Measurements from ENCODE around the gene GRID2. TPM values are rescaled to one million over a fixed set of nuclear protein-coding genes. Genes with fewer than 3 reads are reported as not detected.
"Not testable (repeated sequence)": the region's sequence is repeated elsewhere in the genome, so short reads cannot be mapped to it uniquely, and the experiment has no call there.

Gene GRID2
- total and polyA plus RNA-seq, 2 donors from 2014 or later, result 0.19 TPM; not detected in 1

GRCh38 chr4:92447255-92447905 is 143.6 kb downstream of the GRID2 start:
- H3K27ac ChIP-seq (ENCODE audit: low read depth in 2 of 2, low read length in 2 of 2), result no peak overlapping the region
- H3K4me1 ChIP-seq (ENCODE audit: control insufficient read depth in 2 of 3, insufficient read depth in 2 of 3, low read depth in 1 of 3, low read length in 3 of 3), result no peaks in the 10 kb centered on the region
- no peak overlapping the region for H3K4me3 ChIP-seq (ENCODE audit: low read length in 3 of 3)
- H3K9me3 ChIP-seq (ENCODE audit: control insufficient read depth in 2 of 3, insufficient read depth in 1 of 3, low read length in 3 of 3), result no peaks in the 10 kb centered on the region
- H3K9ac ChIP-seq (ENCODE audit: low read length in 3 of 3), result no peak overlapping the region
- H3K27me3 ChIP-seq (ENCODE audit: control insufficient read depth, insufficient read depth, low read length), result no peaks in the 10 kb centered on the region
- H3K36me3 ChIP-seq (ENCODE audit: control insufficient read depth in 2 of 3, insufficient read depth in 3 of 3, low read length in 3 of 3), result no peaks in the 10 kb centered on the region
- peak in 1 of 5 donors; percentile 11 for DNase-seq
- intact Hi-C loops (cut with DNase I), result no loop called here
- FAIRE-seq, result no peak
- TF ChIP-seq, protein P1, sequence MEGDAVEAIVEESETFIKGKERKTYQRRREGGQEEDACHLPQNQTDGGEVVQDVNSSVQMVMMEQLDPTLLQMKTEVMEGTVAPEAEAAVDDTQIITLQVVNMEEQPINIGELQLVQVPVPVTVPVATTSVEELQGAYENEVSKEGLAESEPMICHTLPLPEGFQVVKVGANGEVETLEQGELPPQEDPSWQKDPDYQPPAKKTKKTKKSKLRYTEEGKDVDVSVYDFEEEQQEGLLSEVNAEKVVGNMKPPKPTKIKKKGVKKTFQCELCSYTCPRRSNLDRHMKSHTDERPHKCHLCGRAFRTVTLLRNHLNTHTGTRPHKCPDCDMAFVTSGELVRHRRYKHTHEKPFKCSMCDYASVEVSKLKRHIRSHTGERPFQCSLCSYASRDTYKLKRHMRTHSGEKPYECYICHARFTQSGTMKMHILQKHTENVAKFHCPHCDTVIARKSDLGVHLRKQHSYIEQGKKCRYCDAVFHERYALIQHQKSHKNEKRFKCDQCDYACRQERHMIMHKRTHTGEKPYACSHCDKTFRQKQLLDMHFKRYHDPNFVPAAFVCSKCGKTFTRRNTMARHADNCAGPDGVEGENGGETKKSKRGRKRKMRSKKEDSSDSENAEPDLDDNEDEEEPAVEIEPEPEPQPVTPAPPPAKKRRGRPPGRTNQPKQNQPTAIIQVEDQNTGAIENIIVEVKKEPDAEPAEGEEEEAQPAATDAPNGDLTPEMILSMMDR (IDR thresholded peaks at IDR 0.05; ENCODE audit: borderline replicate concordance, extremely low read depth, insufficient read depth), result no peak

DNA sequence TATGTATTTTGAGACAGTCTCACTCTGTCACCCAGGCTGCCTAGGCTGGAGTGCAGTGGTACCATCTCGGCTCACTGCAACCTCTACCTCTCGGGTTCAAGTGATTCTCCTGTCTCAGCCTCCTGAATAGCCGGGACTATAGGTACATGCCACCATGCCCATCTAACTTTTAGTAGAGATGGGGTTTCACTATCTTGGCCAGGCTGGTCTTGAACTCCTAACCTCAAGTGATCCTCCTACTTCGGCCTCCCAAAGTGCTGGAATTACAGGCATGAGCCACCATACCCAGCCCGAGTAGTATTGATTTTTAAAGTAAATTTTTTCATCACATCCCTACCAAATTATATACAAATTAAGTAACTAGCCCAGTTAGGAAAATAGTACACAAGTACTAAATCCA is 144.4 kb downstream of the GRID2 start:
- FAIRE-seq; H3K9ac ChIP-seq (ENCODE audit: low read length in 3 of 3); H3K27ac ChIP-seq (ENCODE audit: low read depth in 2 of 2, low read length in 2 of 2); intact Hi-C loops (cut with DNase I); DNase-seq; H3K9me3 ChIP-seq (ENCODE audit: control insufficient read depth in 2 of 3, insufficient read depth in 1 of 3, low read length in 3 of 3); H3K27me3 ChIP-seq (ENCODE audit: control insufficient read depth, insufficient read depth, low read length); H3K36me3 ChIP-seq (ENCODE audit: control insufficient read depth in 2 of 3, insufficient read depth in 3 of 3, low read length in 3 of 3); H3K4me3 ChIP-seq (ENCODE audit: low read length in 3 of 3); H3K4me1 ChIP-seq (ENCODE audit: control insufficient read depth in 2 of 3, insufficient read depth in 2 of 3, low read depth in 1 of 3, low read length in 3 of 3): not testable (repeated sequence)

- peak; percentile 99 for FAIRE-seq
- Histone ChIP-seq H3K9me3 (ENCODE audit: control insufficient read depth in 2 of 3, insufficient read depth in 1 of 3, low read length in 3 of 3) (no peaks in the 10 kb centered on the region), H3K9ac (ENCODE audit: low read length in 3 of 3) (no peak overlapping the region), H3K27ac (ENCODE audit: low read depth in 2 of 2, low read length in 2 of 2) (no peak overlapping the region), H3K4me1 (ENCODE audit: control insufficient read depth in 2 of 3, insufficient read depth in 2 of 3, low read depth in 1 of 3, low read length in 3 of 3) (no peaks in the 10 kb centered on the region), H3K36me3 (ENCODE audit: control insufficient read depth in 2 of 3, insufficient read depth in 3 of 3, low read length in 3 of 3) (no peaks in the 10 kb centered on the region), H3K27me3 (ENCODE audit: control insufficient read depth, insufficient read depth, low read length) (no peaks in the 10 kb centered on the region), H3K4me3 (ENCODE audit: low read length in 3 of 3) (no peak overlapping the region)
- DNase-seq, result no peak
- TF ChIP-seq, protein P1 (IDR thresholded peaks at IDR 0.05; ENCODE audit: borderline replicate concordance, extremely low read depth, insufficient read depth), result no peak
- intact Hi-C loops (cut with DNase I), result no loop called here
Measured at GRCh38 chr4:92450694-92451093, 146.9 kb downstream of the GRID2 start.

DNA sequence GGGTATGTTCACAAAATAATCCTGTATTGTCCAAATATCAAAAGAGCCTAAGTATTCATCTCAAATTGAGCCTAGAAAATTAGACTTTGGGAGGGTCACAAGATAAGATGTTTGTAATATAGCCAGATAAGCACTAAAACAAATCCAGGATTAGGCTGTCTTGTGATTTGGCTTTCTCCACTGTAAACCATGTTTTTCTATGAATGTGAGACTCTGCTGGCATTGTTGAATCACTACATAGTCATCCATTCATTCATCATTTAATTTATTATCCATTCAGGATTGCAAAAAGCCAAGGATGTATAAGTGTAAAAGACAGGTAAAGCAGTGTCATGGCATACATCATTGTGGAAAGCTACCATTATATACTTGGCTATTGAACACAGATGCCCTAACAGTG is 148.0 kb downstream of the GRID2 start:
- Histone ChIP-seq H3K36me3 (ENCODE audit: control insufficient read depth in 2 of 3, insufficient read depth in 3 of 3, low read length in 3 of 3) (no peaks in the 10 kb centered on the region), H3K27ac (ENCODE audit: low read depth in 2 of 2, low read length in 2 of 2) (no peak overlapping the region), H3K9me3 (ENCODE audit: control insufficient read depth in 2 of 3, insufficient read depth in 1 of 3, low read length in 3 of 3) (no peaks in the 10 kb centered on the region), H3K4me3 (ENCODE audit: low read length in 3 of 3) (no peak overlapping the region), H3K27me3 (ENCODE audit: control insufficient read depth, insufficient read depth, low read length) (no peaks in the 10 kb centered on the region), H3K9ac (ENCODE audit: low read length in 3 of 3) (no peak overlapping the region), H3K4me1 (ENCODE audit: control insufficient read depth in 2 of 3, insufficient read depth in 2 of 3, low read depth in 1 of 3, low read length in 3 of 3) (no peaks in the 10 kb centered on the region)
- TF ChIP-seq, protein P1 (IDR thresholded peaks at IDR 0.05; ENCODE audit: borderline replicate concordance, extremely low read depth, insufficient read depth), result no peak
- FAIRE-seq (no peak), DNase-seq (no peak)
- intact Hi-C loops (cut with DNase I), result no loop called here

DNA sequence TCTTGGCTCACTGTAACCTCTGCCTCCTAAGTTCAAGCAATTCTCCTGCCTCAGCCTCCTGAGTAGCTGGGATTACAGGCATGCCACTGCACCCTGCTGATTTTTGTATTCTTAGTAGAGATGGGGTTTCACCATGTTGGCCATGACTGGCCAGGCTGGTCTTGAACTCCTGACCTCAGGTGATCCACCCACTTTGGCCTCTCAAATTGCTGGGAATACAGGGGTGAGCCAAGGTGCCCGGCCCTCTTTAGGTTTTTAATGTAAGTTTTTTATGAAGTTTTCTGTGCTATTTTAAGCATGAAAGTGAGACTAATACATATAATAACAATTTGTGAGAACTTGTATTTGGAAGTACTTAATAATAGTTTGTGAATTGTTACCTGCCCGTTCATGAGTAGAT is 148.6 kb downstream of the GRID2 start:
- FAIRE-seq, result not testable (repeated sequence)

More for the DNA sequence above, 148.6 kb downstream of the GRID2 start:
- intact Hi-C loops (cut with DNase I); H3K9ac ChIP-seq (ENCODE audit: low read length in 3 of 3); H3K4me3 ChIP-seq (ENCODE audit: low read length in 3 of 3); H3K27ac ChIP-seq (ENCODE audit: low read depth in 2 of 2, low read length in 2 of 2); H3K9me3 ChIP-seq (ENCODE audit: control insufficient read depth in 2 of 3, insufficient read depth in 1 of 3, low read length in 3 of 3); DNase-seq; H3K4me1 ChIP-seq (ENCODE audit: control insufficient read depth in 2 of 3, insufficient read depth in 2 of 3, low read depth in 1 of 3, low read length in 3 of 3); H3K27me3 ChIP-seq (ENCODE audit: control insufficient read depth, insufficient read depth, low read length); H3K36me3 ChIP-seq (ENCODE audit: control insufficient read depth in 2 of 3, insufficient read depth in 3 of 3, low read length in 3 of 3): not testable (repeated sequence)

Data from kidney (tissue), 14 donors.